ENCODE results near the gene PLCB2.

Gene PLCB2

GRCh38 chr15:40335938-40336743 lies 28.4 kb upstream of the PLCB2 start:
- DNase-seq (ENCODE audit: low spot score) = no peak
- TF ChIP-seq CTCF (IDR thresholded peaks at IDR 0.05; ENCODE audit: extremely low read depth, insufficient read depth, missing control alignments) = no peak
- in situ Hi-C loops (cut with MboI; ENCODE audit: low pct_unique_long_range_greater_than_20kb, low sequenced_read_pairs, unreplicated experiment) = loop anchor here (5.0 kb wide), 1 partner anchor 86 kb away; no protein-coding TSS in a partner anchor

DNA sequence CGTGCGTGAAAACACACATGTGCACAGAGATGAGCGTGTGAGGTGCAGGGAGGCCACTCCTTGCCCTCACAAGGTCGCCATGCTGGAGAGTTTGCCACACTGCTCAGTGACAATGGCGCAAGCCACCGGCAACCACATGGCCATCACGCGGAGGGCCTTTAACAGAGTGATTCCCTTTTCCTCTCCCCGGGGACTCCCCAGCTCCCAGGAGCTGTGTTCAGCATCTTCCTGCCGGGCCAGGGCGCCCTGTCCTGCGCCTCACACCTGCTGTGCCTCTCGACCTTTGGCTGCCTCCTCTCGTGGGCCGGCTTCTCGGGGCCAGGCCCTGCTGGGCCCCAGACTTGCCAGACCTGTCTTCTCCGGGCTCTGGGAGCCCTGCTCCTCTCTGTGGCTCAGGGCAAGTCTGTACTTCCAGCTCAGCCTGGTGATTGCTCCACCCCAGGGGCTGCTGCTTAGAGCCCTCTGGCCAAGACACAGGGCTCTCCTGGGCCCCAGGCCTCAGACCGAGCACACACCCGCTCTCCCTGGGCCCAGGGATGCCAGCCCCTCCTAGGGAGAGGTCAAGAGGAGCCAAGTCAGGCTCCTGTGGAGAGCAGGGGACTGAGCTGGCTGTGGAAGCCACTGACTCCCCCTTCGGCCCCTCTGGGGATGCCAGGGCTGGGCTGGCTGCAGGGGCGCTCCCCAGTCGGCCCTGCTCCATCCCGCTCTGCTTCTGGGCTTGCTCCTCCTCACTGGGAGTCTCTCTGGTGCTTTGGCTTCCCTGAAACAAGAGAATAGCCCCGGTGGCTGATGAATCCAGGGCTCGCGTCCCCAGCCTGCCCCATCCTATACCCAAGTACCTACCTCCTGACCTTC lies 27.4 kb upstream of the PLCB2 start:
- no peak for TF ChIP-seq CTCF (IDR thresholded peaks at IDR 0.05; ENCODE audit: extremely low read depth, insufficient read depth, missing control alignments)
- in situ Hi-C loops (cut with MboI; ENCODE audit: low pct_unique_long_range_greater_than_20kb, low sequenced_read_pairs, unreplicated experiment) = loop anchor here (5.0 kb wide), 1 partner anchor 87 kb away; no protein-coding TSS in a partner anchor
- no peak for DNase-seq (ENCODE audit: low spot score)

DNA sequence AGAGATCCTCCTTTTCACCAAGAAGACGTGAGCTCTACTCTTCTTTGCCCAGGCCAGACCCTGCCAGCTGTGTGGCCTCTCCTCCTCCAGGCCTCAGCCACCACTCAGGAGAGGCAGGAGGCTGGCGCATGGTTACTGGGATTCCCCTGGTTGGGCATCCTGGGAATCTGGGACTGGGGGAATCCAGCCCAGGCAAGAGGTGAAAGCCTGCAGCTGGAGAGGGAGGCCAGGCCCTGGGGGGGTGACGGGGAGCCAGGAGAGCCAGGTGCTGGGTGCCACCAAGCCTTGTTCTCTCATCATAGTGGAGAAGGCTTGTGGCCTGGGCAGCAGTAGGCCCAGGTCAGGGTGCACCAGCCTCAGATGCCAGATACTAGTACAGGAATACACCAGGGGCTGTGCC lies 26.8 kb upstream of the PLCB2 start:
- DNase-seq (ENCODE audit: low spot score) = no peak
- in situ Hi-C loops (cut with MboI; ENCODE audit: low pct_unique_long_range_greater_than_20kb, low sequenced_read_pairs, unreplicated experiment) = no loop called here
- TF ChIP-seq CTCF (IDR thresholded peaks at IDR 0.05; ENCODE audit: extremely low read depth, insufficient read depth, missing control alignments) = no peak

GRCh38 chr15:40333922-40334492 lies 26.3 kb upstream of the PLCB2 start:
- in situ Hi-C loops (cut with MboI; ENCODE audit: low pct_unique_long_range_greater_than_20kb, low sequenced_read_pairs, unreplicated experiment) = no loop called here
- peak; percentile 49 for DNase-seq (ENCODE audit: low spot score)
- no peak for TF ChIP-seq CTCF (IDR thresholded peaks at IDR 0.05; ENCODE audit: extremely low read depth, insufficient read depth, missing control alignments)

DNA sequence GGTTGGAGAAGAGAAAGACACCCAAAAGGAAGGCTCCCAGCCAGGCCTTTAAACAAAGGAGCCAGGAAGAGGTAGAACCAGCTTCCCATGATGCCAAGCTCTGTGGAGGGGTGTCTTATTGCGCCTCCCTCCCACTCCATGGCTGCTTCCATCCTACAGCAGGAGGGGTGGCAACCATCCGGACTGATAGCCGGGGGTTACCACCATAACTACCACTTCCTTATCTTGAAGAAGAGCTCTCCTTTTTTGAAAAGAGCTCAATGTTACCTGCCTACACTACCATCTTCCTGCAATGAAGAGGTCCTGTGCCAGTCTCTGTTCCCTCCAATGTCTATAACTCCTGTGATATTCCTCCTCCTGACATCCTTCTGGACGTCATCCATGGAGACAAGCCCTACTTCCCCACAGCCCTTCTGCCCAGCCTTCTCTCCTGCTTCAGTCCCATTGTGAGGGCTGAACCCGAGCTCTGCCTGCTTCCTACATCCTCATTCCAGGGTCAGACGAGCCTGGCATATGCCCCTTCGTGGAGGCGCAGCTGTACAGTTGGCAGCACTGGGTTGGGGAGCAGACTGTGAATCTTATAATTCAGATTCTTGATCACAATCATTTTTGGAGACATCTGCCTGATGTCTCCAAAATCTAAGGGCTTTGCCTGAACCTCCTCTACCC lies 24.5 kb upstream of the PLCB2 start:
- no peak for TF ChIP-seq CTCF (IDR thresholded peaks at IDR 0.05; ENCODE audit: extremely low read depth, insufficient read depth, missing control alignments)
- no peak for DNase-seq (ENCODE audit: low spot score)
- in situ Hi-C loops (cut with MboI; ENCODE audit: low pct_unique_long_range_greater_than_20kb, low sequenced_read_pairs, unreplicated experiment) = no loop called here

GRCh38 chr15:40331637-40332036 lies 23.9 kb upstream of the PLCB2 start:
- TF ChIP-seq CTCF (IDR thresholded peaks at IDR 0.05; ENCODE audit: extremely low read depth, insufficient read depth, missing control alignments) = no peak
- in situ Hi-C loops (cut with MboI; ENCODE audit: low pct_unique_long_range_greater_than_20kb, low sequenced_read_pairs, unreplicated experiment) = no loop called here
- no peak for DNase-seq (ENCODE audit: low spot score)

Measured in GM13977 (cell line).